GM23338 (cell line): Measurements from ENCODE around the gene CHRNA4. TPM values are rescaled to one million over a fixed set of nuclear protein-coding genes. Genes with fewer than 3 reads are reported as not detected.

ENCODE experiments used
- ATAC-seq: fragments of 200-7000 bp; cut with Tn5 transposase; 3 replicates; pipeline ENCODE4 v1.9.1; 2020
- DNase-seq: peaks from one replicate; pipeline ENCODE4 v3.0.0-alpha.2; 2015; ENCODE audit warnings: low spot score
- H2AFZ ChIP-seq: fragments of 200-600 bp; sonication (generic); 2 replicates; pipeline ENCODE4 v1.8.0; 2016; ENCODE audit warnings: antibody characterized with exemption, mild to moderate bottlenecking, moderate library complexity
- H3F3A ChIP-seq: fragments of 200-600 bp; sonication (generic); replicated peaks from 2 replicates; pipeline ENCODE4 v1.8.0; 2017; ENCODE audit warnings: antibody characterized with exemption, mixed run types, low read depth
- H3K27ac ChIP-seq: fragments of 200-600 bp; sonication (generic); 2 replicates; pipeline ENCODE4 v1.6.1; 2016; ENCODE audit warnings: low read depth
- H3K27me3 ChIP-seq: fragments of 200-600 bp; sonication (generic); 2 replicates; pipeline ENCODE4 v1.8.0; 2016; ENCODE audit warnings: mild to moderate bottlenecking, mixed run types, moderate library complexity; ENCODE audit not compliant: insufficient read depth
- H3K36me3 ChIP-seq: fragments of 200-600 bp; sonication (generic); 2 replicates; pipeline ENCODE4 v1.8.0; 2016; ENCODE audit warnings: mild to moderate bottlenecking; ENCODE audit not compliant: insufficient read depth
- H3K4me1 ChIP-seq: fragments of 200-600 bp; sonication (generic); 2 replicates; pipeline ENCODE4 v1.8.0; 2016; ENCODE audit warnings: mild to moderate bottlenecking, moderate library complexity; ENCODE audit not compliant: insufficient read depth
- H3K4me2 ChIP-seq: fragments of 200-600 bp; sonication (generic); 2 replicates; pipeline ENCODE4 v1.7.1; 2017; ENCODE audit warnings: mixed run types
- H3K4me3 ChIP-seq: fragments of 200-600 bp; sonication (generic); 2 replicates; pipeline ENCODE4 v1.6.1; 2016; ENCODE audit warnings: mixed run types
- H3K79me2 ChIP-seq: fragments of 200-600 bp; sonication (generic); replicated peaks from 2 replicates; pipeline ENCODE4 v1.8.0; 2017; ENCODE audit warnings: mild to moderate bottlenecking; ENCODE audit not compliant: insufficient read depth
- H3K9me2 ChIP-seq: fragments of 200-600 bp; sonication (generic); 2 replicates; pipeline ENCODE4 v1.8.0; 2017; ENCODE audit not compliant: insufficient read depth
- H4K20me1 ChIP-seq: fragments of 200-600 bp; sonication (generic); replicated peaks from 2 replicates; pipeline ENCODE4 v1.8.0; 2017; ENCODE audit warnings: mild to moderate bottlenecking; ENCODE audit not compliant: insufficient read depth
- H3K27ac Mint-ChIP-seq: 2 replicates; pipeline ENCODE4 v1.8.0; 2020; ENCODE audit warnings: inconsistent platforms, mild to moderate bottlenecking, moderate library complexity, mixed read lengths
- H3K27me3 Mint-ChIP-seq: 3 replicates; pipeline ENCODE4 v1.8.0; 2022; ENCODE audit warnings: low read depth, mild to moderate bottlenecking, moderate library complexity, mixed read lengths, inconsistent platforms; ENCODE audit not compliant: insufficient read depth, poor library complexity
- H3K36me3 Mint-ChIP-seq: 3 replicates; pipeline ENCODE4 v1.8.0; 2021; ENCODE audit warnings: low read depth, mild to moderate bottlenecking, inconsistent platforms, moderate library complexity, mixed read lengths
- H3K4me1 Mint-ChIP-seq: 3 replicates; pipeline ENCODE4 v1.8.0; 2020; ENCODE audit warnings: mild to moderate bottlenecking, inconsistent platforms, mixed read lengths
- H3K4me3 Mint-ChIP-seq: 3 replicates; pipeline ENCODE4 v1.8.0; 2021; ENCODE audit warnings: moderate library complexity, mild to moderate bottlenecking, inconsistent platforms, mixed read lengths
- H3K9me3 Mint-ChIP-seq: 3 replicates; pipeline ENCODE4 v1.8.0; 2020; ENCODE audit warnings: moderate library complexity, mild to moderate bottlenecking, inconsistent platforms, mixed read lengths
- CREB1 ChIP-seq: fragments of 250-450 bp; sonication (Bioruptor Pico); IDR thresholded peaks from 2 replicates; pipeline ENCODE4 v1.5.0; 2020; ENCODE audit warnings: low read depth, mild to moderate bottlenecking, moderate library complexity
- CTCF ChIP-seq, 2 experiments: fragments of 200-600 bp in 1 of 2; sonication (generic) in 1 of 2; conservative IDR thresholded peaks; 2 replicates each; pipeline versions ENCODE4 v1.5.1 to v1.6.1; 2016 to 2017; ENCODE audit warnings: antibody characterized with exemption in 2 of 2, low read depth in 2 of 2, mild to moderate bottlenecking in 2 of 2, moderate library complexity in 1 of 2
- ETS1 ChIP-seq: IDR thresholded peaks from 2 replicates; pipeline ENCODE4 v1.6.1; 2016; ENCODE audit warnings: antibody characterized with exemption
- EZH2 ChIP-seq: fragments of 200-600 bp; sonication (generic); IDR thresholded peaks from one replicate; pipeline ENCODE4 v1.8.0; 2017; ENCODE audit warnings: antibody characterized with exemption, mild to moderate bottlenecking, low read depth; ENCODE audit not compliant: unreplicated experiment
- NANOG ChIP-seq: IDR thresholded peaks from 2 replicates; pipeline ENCODE4 v1.6.1; 2016; ENCODE audit warnings: antibody characterized with exemption, borderline replicate concordance
- POLR2AphosphoS5 ChIP-seq: IDR thresholded peaks from 2 replicates; pipeline ENCODE4 v1.6.1; 2016; ENCODE audit warnings: antibody characterized with exemption, low read depth
- REST ChIP-seq: IDR thresholded peaks from one replicate; pipeline ENCODE4 v1.6.1; 2018; ENCODE audit warnings: antibody characterized with exemption; ENCODE audit not compliant: unreplicated experiment
- STAT1 ChIP-seq: IDR thresholded peaks from one replicate; pipeline ENCODE4 v1.6.1; 2016; ENCODE audit warnings: antibody characterized with exemption; ENCODE audit not compliant: unreplicated experiment
- ZNF114 ChIP-seq: fragments of 250-450 bp; sonication (Bioruptor Pico); IDR thresholded peaks from 2 replicates; pipeline ENCODE4 v1.5.0; 2020; ENCODE audit warnings: mild to moderate bottlenecking, moderate library complexity
- ZNF331 ChIP-seq: fragments of 250-450 bp; sonication (Bioruptor Pico); IDR thresholded peaks from 2 replicates; pipeline ENCODE4 v1.5.0; 2020; ENCODE audit warnings: low read depth, mild to moderate bottlenecking, moderate library complexity
- polyA plus RNA-seq: library from polyadenylated mRNA; unstranded; fragments of >200 nt; fragmentation: Nextera tagmentation; extraction: Ambion mirVana; gene quantifications from 2 replicates; pipeline ENCODE4 v1.2.1, GENCODE V29; 2016
- total RNA-seq: library from RNA; depleted of rRNA; stranded (reverse); fragments of >200 nt; shearing (Covaris generic); gene quantifications from 2 replicates; pipeline ENCODE4 v1.2.3, GENCODE V29; 2014

Gene CHRNA4
- total and polyA plus RNA-seq, 2 experiments from 2014 or later, result 2.7 to 3.9 TPM

- TF ChIP-seq ETS1 (no peak), NANOG (no peak), ZNF114 (no peak), STAT1 (no peak), EZH2 (no peak), CREB1 (CRISPR knock-in tag) (no peak), CTCF (conservative IDR thresholded peaks at IDR 0.05; ENCODE audit: low read depth in 2 of 2) (no peak)
Measured at GRCh38 chr20:63384336-63384735, 23.2 kb upstream of the CHRNA4 start (continued).

- Mint-ChIP-seq H3K4me3 (no peak overlapping the region), H3K9me3 (peaks cover 39% of the 10 kb centered on the region), H3K36me3 (peaks cover 29% of the 10 kb centered on the region), H3K27me3 (peaks cover 22% of the 10 kb centered on the region), H3K27ac (no peak overlapping the region), H3K4me1 (peaks cover 11% of the 10 kb centered on the region)
- DNase-seq, result no peak
- Histone ChIP-seq H2AFZ (no peak overlapping the region), H3K4me3 (no peak overlapping the region), H3K79me2 (no peaks in the 10 kb centered on the region), H3K4me2 (no peak overlapping the region), H3K4me1 (peaks cover under 1% of the 10 kb centered on the region; the same call in 1 of the 2 replicates), H3F3A (peaks cover 14% of the 10 kb centered on the region), H4K20me1 (no peaks in the 10 kb centered on the region), H3K36me3 (no peaks in the 10 kb centered on the region; the same call in 1 of the 2 replicates), H3K27me3 (no peaks in the 10 kb centered on the region), H3K27ac (no peak overlapping the region), H3K9me2 (peaks cover 4% of the 10 kb centered on the region; the same call in 1 of the 2 replicates)
- ATAC-seq, result no peak
- TF ChIP-seq ZNF331 (CRISPR knock-in tag), result no peak
- no peak for TF ChIP-seq ETS1
- TF ChIP-seq EZH2, result no peak
- no peak for TF ChIP-seq REST
- no peak for TF ChIP-seq STAT1
- TF ChIP-seq CTCF (conservative IDR thresholded peaks at IDR 0.05; ENCODE audit: low read depth in 2 of 2), result no peak
- no peak for TF ChIP-seq POLR2AphosphoS5
- no peak for TF ChIP-seq NANOG
Measured at GRCh38 chr20:63383556-63383955, 22.4 kb upstream of the CHRNA4 start.
